OCI-LY3 (cell line): Measurements from ENCODE around the gene SERINC5.
"Not testable (repeated sequence)": the region's sequence is repeated elsewhere in the genome, so short reads cannot be mapped to it uniquely, and the experiment has no call there.

ENCODE experiments used
- H2AFZ ChIP-seq: fragments of 200-600, 300-600 bp; shearing (Covaris generic); 2 replicates; pipeline ENCODE4 v1.6.0; 2014; ENCODE audit warnings: antibody characterized with exemption, low read depth, low read length
- H3K27ac ChIP-seq: fragments of 200-600, 300-600 bp; sonication (generic); 2 replicates; pipeline ENCODE4 v1.5.1; 2014; ENCODE audit warnings: mild to moderate bottlenecking, low read length, moderate library complexity, mixed read lengths
- H3K27me3 ChIP-seq: fragments of 200-600, 300-600 bp; sonication (generic); 2 replicates; pipeline ENCODE4 v1.6.1; 2014; ENCODE audit warnings: low read depth, low read length, mixed read lengths
- H3K36me3 ChIP-seq: fragments of 200-600, 300-600 bp; sonication (generic); replicated peaks from 2 replicates; pipeline ENCODE3; 2014; ENCODE audit warnings: low read depth, low read length, mixed read lengths
- H3K4me1 ChIP-seq: fragments of 300-600, 200-600 bp; sonication (generic); 2 replicates; pipeline ENCODE4 v1.6.1; 2014; ENCODE audit warnings: low read length, mixed read lengths
- H3K4me2 ChIP-seq: fragments of 200-600, 300-600 bp; sonication (generic); 2 replicates; pipeline ENCODE4 v1.6.1; 2014; ENCODE audit warnings: low read length, mixed read lengths
- H3K4me3 ChIP-seq: fragments of 300-600, 200-600 bp; sonication (generic); 2 replicates; pipeline ENCODE4 v1.5.1; 2014; ENCODE audit warnings: antibody characterized with exemption, mild to moderate bottlenecking, low read length, moderate library complexity
- H3K79me2 ChIP-seq: fragments of 300-600, 200-600 bp; shearing (Covaris generic); 2 replicates; pipeline ENCODE4 v1.6.1; 2014; ENCODE audit warnings: mild to moderate bottlenecking, low read length, mixed read lengths
- H3K9ac ChIP-seq: fragments of 300-600, 200-600 bp; shearing (Covaris generic); 2 replicates; pipeline ENCODE4 v1.6.0; 2014; ENCODE audit warnings: mild to moderate bottlenecking, low read length, moderate library complexity
- H3K9me3 ChIP-seq: fragments of 200-600, 300-600 bp; shearing (Covaris generic); 2 replicates; pipeline ENCODE4 v1.6.1; 2014; ENCODE audit warnings: low read length, mixed read lengths; ENCODE audit not compliant: insufficient read depth
- H4K20me1 ChIP-seq: fragments of 200-600, 300-600 bp; sonication (generic); 2 replicates; pipeline ENCODE4 v1.6.1; 2016; ENCODE audit warnings: low read length, mixed read lengths; ENCODE audit not compliant: insufficient read depth
- CTCF ChIP-seq: fragments of 200-600, 300-600 bp; sonication (generic); IDR thresholded peaks from 2 replicates; pipeline ENCODE4 v1.5.1; 2014; ENCODE audit warnings: antibody characterized with exemption, low read length, low read depth
- EZH2phosphoT487 ChIP-seq: fragments of 200-600 bp; shearing (Covaris generic); IDR thresholded peaks from 2 replicates; pipeline ENCODE4 v1.6.1; 2018; ENCODE audit warnings: antibody characterized with exemption, mixed run types, low read depth

SERINC5 gene

GRCh38 chr5:80185095-80185494, 70.8 kb downstream of the SERINC5 start:
- no peaks in the 10 kb centered on the region for H3K4me1 ChIP-seq

GRCh38 chr5:80184235-80185023, 71.4 kb downstream of the SERINC5 start:
- no peak overlapping the region for H3K4me3 ChIP-seq
- peaks cover 13% of the 10 kb centered on the region; the same call in 1 of the 2 replicates for H3K9me3 ChIP-seq
- H3K9ac ChIP-seq: no peak overlapping the region
- no peaks in the 10 kb centered on the region for H3K4me1 ChIP-seq
- H3K27me3 ChIP-seq: no peaks in the 10 kb centered on the region
- H4K20me1 ChIP-seq: no peaks in the 10 kb centered on the region
- TF ChIP-seq CTCF (no peak), EZH2phosphoT487 (no peak)
- H3K27ac ChIP-seq: no peak overlapping the region
- H3K4me2 ChIP-seq: no peak overlapping the region
- no peak overlapping the region for H2AFZ ChIP-seq
- H3K36me3 ChIP-seq: no peaks in the 10 kb centered on the region
- H3K79me2 ChIP-seq: no peaks in the 10 kb centered on the region

More at GRCh38 chr5:80185095-80185494, 70.8 kb downstream of the SERINC5 start:
- no peak overlapping the region for H3K9ac ChIP-seq
- no peak overlapping the region for H3K4me2 ChIP-seq
- TF ChIP-seq EZH2phosphoT487 (no peak), CTCF (no peak)
- peaks cover 13% of the 10 kb centered on the region; the same call in 1 of the 2 replicates for H3K9me3 ChIP-seq
- no peaks in the 10 kb centered on the region for H3K27me3 ChIP-seq
- H3K27ac ChIP-seq: no peak overlapping the region
- no peaks in the 10 kb centered on the region for H3K36me3 ChIP-seq
- H4K20me1 ChIP-seq: no peaks in the 10 kb centered on the region
- no peak overlapping the region for H3K4me3 ChIP-seq
- H2AFZ ChIP-seq: no peak overlapping the region
- H3K79me2 ChIP-seq: no peaks in the 10 kb centered on the region

GRCh38 chr5:80183728-80184234, 72.1 kb downstream of the SERINC5 start:
- not testable (repeated sequence) for H4K20me1 ChIP-seq, H3K4me3 ChIP-seq, H3K4me1 ChIP-seq, H3K27ac ChIP-seq, H3K36me3 ChIP-seq, H3K4me2 ChIP-seq, H3K9ac ChIP-seq, H3K79me2 ChIP-seq, H3K27me3 ChIP-seq, H2AFZ ChIP-seq
- peaks cover 13% of the 10 kb centered on the region; the same call in 1 of the 2 replicates for H3K9me3 ChIP-seq

GRCh38 chr5:80182809-80183580, 72.9 kb downstream of the SERINC5 start:
- TF ChIP-seq EZH2phosphoT487 (no peak), CTCF (no peak)
- no peak overlapping the region for H3K4me2 ChIP-seq
- no peak overlapping the region for H3K9ac ChIP-seq
- H3K9me3 ChIP-seq: peaks cover 13% of the 10 kb centered on the region; the same call in 1 of the 2 replicates
- no peaks in the 10 kb centered on the region for H3K27me3 ChIP-seq
- no peaks in the 10 kb centered on the region for H3K4me1 ChIP-seq
- H3K79me2 ChIP-seq: no peaks in the 10 kb centered on the region
- H4K20me1 ChIP-seq: no peaks in the 10 kb centered on the region
- H3K27ac ChIP-seq: no peak overlapping the region
- H3K36me3 ChIP-seq: no peaks in the 10 kb centered on the region
- H3K4me3 ChIP-seq: no peak overlapping the region
- H2AFZ ChIP-seq: no peak overlapping the region
